WI38 (cell line): ENCODE results near the gene ABCD1.
"Not testable (repeated sequence)": the region's sequence is repeated elsewhere in the genome, so short reads cannot be mapped to it uniquely, and the experiment has no call there.

Experiments
- H3K4me3 ChIP-seq: 2 replicates; pipeline ENCODE4 v1.5.1; 2011; ENCODE audit warnings: low read depth, mild to moderate bottlenecking, control low read depth, low read length
- TF ChIP-seq, protein P1 (sequence below): IDR thresholded peaks from 2 replicates; pipeline ENCODE4 v1.5.1; 2012; ENCODE audit warnings: low read depth, mild to moderate bottlenecking, control low read depth, low read length

Gene ABCD1

DNA sequence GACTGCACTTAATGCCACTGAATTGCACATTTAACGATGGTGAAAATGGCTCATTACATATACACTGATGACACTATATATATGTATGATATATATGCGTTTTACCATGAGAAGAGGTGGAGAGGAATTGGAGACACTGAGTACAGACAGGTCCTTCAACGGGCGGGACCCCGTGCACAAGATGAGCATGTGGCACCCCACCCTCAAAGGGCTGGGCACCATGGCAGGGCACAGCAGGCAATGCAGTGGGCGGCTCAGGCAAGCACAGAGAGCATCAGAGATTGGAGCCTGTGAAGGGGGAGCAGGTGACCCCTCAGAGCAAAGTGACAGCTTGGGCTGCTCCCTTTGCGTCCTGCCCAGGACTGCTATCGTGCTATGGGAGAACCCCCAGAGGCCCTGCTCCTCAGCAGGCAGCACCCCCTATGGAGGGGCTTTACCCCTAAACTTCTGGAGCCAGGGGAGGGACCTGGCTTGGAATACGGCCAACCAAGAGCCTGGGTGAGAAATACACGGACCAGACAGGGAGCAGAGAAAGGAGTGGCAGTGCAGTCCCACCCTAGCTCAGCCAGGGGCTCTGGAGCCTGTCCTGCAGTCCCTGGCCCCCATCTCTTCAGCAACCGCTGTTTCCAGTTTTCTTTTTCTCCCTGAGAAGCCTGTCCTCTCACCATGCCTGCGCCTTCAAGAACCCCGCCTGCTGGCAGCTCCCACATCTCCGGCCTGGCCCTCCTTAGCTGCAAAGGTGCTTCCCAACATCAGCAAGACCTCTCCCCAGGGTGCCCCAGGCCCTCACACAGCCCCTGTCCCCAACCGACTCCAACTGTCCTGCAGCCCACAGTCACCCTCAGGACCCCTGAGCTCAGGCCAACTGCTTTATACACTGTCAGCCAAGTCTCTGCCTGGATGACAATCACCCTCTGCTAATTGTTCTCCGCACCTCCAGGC, 26.5 kb upstream of the ABCD1 start:
- TF ChIP-seq, protein P1, sequence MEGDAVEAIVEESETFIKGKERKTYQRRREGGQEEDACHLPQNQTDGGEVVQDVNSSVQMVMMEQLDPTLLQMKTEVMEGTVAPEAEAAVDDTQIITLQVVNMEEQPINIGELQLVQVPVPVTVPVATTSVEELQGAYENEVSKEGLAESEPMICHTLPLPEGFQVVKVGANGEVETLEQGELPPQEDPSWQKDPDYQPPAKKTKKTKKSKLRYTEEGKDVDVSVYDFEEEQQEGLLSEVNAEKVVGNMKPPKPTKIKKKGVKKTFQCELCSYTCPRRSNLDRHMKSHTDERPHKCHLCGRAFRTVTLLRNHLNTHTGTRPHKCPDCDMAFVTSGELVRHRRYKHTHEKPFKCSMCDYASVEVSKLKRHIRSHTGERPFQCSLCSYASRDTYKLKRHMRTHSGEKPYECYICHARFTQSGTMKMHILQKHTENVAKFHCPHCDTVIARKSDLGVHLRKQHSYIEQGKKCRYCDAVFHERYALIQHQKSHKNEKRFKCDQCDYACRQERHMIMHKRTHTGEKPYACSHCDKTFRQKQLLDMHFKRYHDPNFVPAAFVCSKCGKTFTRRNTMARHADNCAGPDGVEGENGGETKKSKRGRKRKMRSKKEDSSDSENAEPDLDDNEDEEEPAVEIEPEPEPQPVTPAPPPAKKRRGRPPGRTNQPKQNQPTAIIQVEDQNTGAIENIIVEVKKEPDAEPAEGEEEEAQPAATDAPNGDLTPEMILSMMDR: no peak
- H3K4me3 ChIP-seq: no peak overlapping the region

DNA sequence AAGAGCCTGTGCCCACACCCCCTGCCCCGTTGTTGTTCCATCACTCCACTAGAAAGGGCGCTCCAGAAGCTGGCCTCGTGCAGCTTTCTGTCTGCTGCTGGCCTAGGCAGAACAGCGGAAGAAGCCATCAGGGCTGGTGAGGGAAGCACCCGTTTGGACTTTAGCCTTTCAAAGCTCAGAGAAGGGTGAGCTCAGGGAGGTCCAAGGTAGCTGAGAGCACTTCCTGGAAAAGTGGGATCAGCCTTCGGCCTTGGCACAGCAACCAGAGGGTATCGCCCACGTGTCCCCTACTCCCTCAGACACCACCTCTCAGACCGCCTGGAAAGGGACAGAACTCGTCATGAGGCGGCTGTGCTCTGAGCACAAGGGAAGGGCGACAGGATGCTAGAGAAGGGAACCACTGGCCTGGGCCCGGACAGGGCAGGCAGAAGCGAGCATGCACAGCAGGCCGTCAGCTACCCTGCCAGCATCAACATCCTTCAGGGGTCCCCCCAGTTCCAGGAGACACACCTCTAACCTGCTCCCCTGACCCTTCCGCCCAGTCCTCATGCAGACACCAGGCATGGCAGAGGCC, 25.4 kb upstream of the ABCD1 start:
- not testable (repeated sequence) for H3K4me3 ChIP-seq

DNA sequence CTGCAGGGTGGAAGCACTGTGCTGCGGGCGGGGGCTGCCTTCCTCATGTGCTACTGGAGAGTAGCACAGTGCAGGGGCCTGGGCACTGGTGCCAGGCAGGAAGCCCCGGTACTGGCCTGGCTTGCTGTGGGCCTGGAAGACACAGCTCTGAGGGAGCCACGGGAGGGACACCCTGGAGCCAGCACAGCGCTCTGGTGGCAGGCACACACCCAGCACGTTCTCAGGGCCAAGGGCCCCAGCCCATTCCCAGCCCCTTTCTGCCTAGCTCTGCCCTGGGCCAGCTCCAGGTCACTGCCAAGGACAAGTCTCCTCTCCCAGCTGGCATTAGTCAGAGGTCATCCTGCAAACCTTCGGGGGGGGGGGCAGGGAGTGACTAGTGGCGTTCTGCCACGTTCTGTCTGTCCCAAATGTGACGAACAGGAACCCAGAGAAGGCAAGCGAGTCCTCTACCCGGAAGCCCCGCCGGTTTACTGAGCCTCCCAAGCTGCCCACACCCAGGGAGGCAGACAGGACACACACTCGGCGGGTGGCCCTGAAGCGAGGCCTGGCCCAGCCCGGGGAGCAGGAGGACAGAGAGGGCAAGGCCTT, 24.8 kb upstream of the ABCD1 start:
- H3K4me3 ChIP-seq: not testable (repeated sequence)

DNA sequence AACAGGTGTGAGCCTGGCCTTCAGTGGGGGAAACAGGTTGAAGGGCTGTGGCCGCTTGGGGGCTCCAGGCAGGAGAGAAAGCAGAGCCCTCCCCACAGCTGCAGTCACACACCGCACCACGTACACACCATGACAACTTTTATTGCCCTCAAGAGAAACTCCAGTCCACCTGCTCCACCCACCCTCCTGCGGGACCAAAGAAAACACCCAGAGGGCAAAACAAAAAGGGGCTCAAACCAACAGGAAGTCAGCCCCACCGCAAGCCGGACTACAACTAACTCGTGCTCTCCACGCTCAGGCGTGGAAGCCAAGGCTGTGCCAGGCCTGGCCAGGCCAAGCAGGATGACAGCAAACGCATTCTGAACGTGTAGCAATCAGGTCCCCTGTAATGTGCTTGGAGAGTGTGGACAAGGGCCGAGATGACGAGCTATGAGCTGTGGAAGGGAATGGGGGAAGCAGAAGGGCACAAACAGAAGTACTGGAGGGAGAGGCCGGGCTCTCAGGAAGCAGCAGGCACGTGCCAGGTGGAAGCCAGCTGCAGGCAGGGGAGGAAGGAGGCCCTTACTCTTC, 24.2 kb upstream of the ABCD1 start:
- TF ChIP-seq, protein P1: no peak

DNA sequence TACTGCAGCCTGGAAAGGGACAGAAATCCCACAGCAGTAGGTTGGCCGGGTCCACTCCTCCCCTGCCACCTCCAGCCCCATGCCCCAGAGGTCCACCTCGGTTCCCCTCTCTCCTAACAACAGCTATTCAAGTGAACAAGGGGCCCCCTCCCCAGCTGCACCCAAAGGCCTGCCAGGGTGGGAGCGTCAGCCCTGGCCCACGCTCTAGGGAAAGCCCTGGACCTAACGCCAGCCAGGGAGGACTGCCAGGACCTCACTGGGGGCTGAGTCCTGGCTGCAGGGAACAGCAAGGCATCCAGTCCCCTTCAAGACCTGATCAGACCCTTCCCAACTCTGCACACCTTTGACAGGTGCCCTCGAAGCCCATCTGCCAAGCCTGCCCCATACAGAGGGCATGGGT, 23.7 kb upstream of the ABCD1 start:
- TF ChIP-seq, protein P1: no peak
- H3K4me3 ChIP-seq: no peak overlapping the region

More for the DNA sequence above, 24.2 kb upstream of the ABCD1 start:
- H3K4me3 ChIP-seq: no peak overlapping the region

DNA sequence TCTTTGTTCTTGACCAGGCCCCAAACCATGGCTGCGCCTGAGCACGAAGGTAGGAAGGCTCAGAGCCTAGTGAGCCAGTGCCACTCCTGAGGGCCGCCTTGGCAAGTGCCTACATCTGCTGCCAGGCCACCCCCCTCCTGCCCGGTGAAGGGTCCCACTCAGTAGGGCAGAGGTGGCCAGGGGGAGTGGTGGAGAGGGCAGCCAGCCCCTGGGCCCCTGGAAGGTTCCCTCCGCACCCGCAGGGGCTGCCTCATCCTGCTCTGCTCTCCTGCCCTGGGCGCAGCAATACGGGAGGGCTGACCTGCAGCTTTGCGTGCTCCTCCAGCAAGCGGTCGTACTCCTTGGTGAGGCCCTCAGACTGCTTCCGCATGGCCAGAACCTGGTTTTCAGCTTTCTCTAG, 22.9 kb upstream of the ABCD1 start:
- no peak overlapping the region for H3K4me3 ChIP-seq
- TF ChIP-seq, protein P1: no peak

DNA sequence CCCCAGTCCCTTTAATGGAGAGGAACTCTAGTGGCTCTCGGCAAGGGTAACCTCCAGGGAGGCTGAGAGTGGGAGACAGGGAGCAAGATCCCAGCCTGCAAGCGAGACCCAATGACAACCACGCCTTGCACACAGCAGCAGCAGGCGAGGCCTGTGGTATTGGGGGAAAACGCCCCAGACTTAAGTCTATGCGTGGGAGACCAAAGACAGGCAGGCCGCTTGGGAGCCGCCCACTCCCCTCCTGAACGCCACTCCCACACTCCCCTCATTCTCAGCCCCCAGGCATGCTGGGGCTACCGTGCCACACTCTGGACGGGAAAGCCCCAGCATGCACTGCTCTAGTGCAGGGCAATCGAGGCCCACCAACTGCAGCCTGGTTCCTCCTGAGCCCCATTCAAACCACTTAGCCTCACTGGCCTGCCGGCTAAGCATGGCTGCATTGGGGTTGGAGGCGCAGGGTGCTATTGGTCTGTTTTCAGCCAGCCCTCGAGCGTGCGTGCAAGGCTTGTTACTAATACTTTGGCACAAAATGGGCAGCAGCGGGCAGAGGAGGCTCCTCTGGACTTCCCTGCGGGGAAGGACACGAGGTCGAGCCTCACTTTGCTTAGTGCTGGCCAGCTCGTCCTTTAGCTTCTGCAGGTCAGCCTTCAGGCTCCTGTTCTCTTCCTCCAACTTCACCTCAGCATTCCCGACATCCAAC, 22.2 kb upstream of the ABCD1 start:
- H3K4me3 ChIP-seq: no peak overlapping the region
- TF ChIP-seq, protein P1: no peak
